Adipocyte (in vitro differentiated cells): Measurements from ENCODE around the gene ARHGAP12.
A peak's percentile ranks its signal among the peaks of the same experiment; 100 is the strongest.

Experiments
- DNase-seq: peaks from one replicate; pipeline ENCODE4 v3.0.0-alpha.2; 2015; ENCODE audit warnings: low read depth
- H3K27me3 ChIP-seq: replicated peaks from 2 replicates; pipeline ENCODE4 v1.7.0; 2013; ENCODE audit warnings: mild to moderate bottlenecking, low read length, moderate library complexity; ENCODE audit not compliant: control insufficient read depth, insufficient read depth
- H3K36me3 ChIP-seq: 2 replicates; pipeline ENCODE4 v1.7.0; 2013; ENCODE audit warnings: low read length, mild to moderate bottlenecking, moderate library complexity; ENCODE audit not compliant: control insufficient read depth, insufficient read depth, severe bottlenecking
- H3K4me1 ChIP-seq: 2 replicates; pipeline ENCODE4 v1.7.0; 2013; ENCODE audit warnings: mild to moderate bottlenecking, low read length, moderate library complexity; ENCODE audit not compliant: control insufficient read depth, insufficient read depth
- H3K4me3 ChIP-seq: 2 replicates; pipeline ENCODE4 v1.7.0; 2013; ENCODE audit warnings: mild to moderate bottlenecking, low read length, moderate library complexity
- H3K9ac ChIP-seq: 2 replicates; pipeline ENCODE4 v1.7.0; 2013; ENCODE audit warnings: mild to moderate bottlenecking, low read length, moderate library complexity
- H3K9me3 ChIP-seq: 2 replicates; pipeline ENCODE4 v1.7.0; 2013; ENCODE audit warnings: mild to moderate bottlenecking, low read length, moderate library complexity; ENCODE audit not compliant: control insufficient read depth

Gene ARHGAP12

DNA sequence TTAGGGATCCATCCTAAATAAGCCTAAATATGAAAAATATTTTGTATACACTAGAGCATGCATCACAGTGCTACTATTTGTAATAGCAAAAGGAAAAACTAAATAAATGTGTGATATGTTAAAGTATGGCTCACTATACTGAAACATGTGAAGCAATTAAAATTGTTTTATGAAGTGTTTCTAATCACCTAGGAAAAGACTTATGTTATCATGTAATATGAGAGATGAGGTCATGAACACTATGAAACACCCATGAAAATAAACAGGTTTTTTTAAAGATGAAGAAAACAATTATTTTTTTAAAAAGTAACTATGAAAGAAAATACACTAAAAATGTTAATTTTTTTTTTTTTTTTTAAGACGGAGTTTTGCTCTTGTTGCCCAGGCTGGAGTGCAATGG lies 16.8 kb upstream of the ARHGAP12 start:
- Histone ChIP-seq H3K9ac (no peak overlapping the region), H3K36me3 (no peaks in the 10 kb centered on the region), H3K27me3 (no peaks in the 10 kb centered on the region), H3K9me3 (no peaks in the 10 kb centered on the region), H3K4me1 (peaks cover 44% of the 10 kb centered on the region), H3K4me3 (no peak overlapping the region)
- DNase-seq: no peak

DNA sequence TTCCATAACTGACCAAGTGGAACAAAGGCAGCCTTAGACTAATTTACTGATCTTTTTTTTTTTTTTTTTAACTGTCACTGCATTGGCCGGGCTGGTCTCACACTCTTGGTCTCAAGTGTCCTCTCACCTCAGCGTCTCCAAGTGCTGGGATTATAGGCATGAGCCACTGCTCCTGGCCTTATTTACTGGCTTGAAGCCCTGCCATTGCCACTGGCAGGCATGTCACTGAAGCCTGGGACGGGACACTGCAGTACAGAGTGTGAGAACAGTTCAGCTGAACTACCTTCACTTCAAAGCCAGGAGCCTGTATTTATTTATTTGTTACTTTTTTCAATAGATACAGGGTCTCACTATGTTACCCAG lies 15.4 kb upstream of the ARHGAP12 start:
- Histone ChIP-seq H3K36me3 (no peaks in the 10 kb centered on the region), H3K9me3 (no peaks in the 10 kb centered on the region), H3K27me3 (no peaks in the 10 kb centered on the region), H3K9ac (no peak overlapping the region), H3K4me3 (no peak overlapping the region), H3K4me1 (peaks cover 52% of the 10 kb centered on the region)
- no peak for DNase-seq

DNA sequence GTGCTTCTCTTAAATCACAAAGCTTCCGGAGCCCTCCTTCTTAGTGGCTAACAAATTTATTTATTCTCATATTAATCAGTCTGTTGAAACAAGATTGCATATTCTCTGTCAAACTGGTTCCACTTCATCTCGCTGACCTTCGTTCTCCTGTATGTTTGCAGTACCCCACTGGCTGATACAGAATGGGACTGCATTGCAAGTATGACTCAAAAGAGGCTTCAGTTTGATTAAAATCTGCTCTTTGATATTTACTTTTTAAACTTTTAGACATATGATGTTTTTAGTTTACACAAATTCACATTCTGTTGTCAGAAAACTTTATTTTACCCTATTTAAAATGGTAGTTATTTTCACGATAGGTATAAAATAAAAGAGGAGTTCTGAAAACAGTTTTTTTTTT lies 14.3 kb upstream of the ARHGAP12 start:
- Histone ChIP-seq H3K27me3 (no peaks in the 10 kb centered on the region), H3K9me3 (no peaks in the 10 kb centered on the region), H3K9ac (no peak overlapping the region), H3K4me1 (peaks cover 41% of the 10 kb centered on the region), H3K36me3 (no peaks in the 10 kb centered on the region), H3K4me3 (no peak overlapping the region)
- no peak for DNase-seq

DNA sequence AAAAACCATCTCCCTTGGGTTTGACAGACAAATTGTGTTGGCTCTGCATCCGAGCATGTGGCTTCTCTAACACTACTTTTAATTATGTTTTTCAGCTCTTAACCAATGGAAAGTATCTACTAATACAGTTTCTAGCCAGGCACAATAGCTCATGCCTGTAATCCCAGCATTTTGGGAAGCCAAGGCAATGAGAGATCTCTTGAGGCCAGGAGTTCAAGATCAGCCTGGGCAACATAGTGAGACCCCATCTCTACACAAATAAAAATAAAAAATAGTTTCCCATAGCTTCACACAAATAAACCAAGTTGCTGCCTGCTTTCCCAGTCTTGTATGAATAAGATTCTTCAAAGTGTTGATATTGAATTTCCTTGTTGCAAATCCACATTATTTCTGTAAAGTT lies 13.8 kb upstream of the ARHGAP12 start:
- no peak overlapping the region for H3K4me3 ChIP-seq

DNA sequence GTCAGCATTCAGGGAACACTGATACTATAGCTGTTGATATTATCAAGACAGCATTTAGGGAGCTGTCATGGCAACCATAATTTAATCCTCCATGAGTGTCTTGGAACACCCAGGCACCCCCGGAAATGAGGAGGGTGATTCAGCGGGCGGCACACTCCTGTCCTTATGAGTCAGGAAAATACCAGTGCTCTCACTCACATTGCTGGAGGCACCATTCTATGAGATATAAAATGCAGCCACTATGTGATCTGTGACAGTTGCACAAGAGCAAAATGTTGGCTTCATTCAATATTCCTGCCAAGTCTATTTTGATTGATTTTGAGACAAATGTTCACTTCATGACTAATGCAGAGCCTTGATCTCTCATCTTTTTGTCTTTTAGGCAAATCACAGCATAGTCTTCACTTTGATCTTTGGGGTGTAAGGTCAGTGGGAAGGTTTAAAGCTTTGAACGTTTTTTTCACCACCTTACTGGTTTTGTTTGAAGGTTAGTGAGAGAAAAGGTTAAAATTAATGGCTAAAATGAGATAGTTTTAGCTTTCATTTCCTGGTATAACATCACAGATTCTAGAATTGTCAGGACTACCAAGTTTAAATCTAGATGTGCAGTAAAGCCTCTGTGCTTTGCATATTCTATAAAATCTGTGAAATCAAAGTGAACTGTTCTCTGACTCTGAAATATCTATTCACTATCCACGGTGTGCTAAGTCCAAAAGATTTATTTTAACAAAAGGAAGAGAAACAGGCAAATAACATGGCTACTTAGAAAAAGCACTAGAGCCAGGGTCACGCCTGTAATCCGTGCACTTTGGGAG lies 12.4 kb upstream of the ARHGAP12 start:
- H3K4me3 ChIP-seq: peak overlapping the region; percentile 30
- H3K9ac ChIP-seq: peak overlapping the region; percentile 1
- H3K4me1 ChIP-seq: peaks cover 42% of the 10 kb centered on the region
- no peaks in the 10 kb centered on the region for H3K27me3 ChIP-seq
- DNase-seq: peak; percentile 97
- no peaks in the 10 kb centered on the region for H3K9me3 ChIP-seq
- H3K36me3 ChIP-seq: no peaks in the 10 kb centered on the region

More for the DNA sequence above, 13.8 kb upstream of the ARHGAP12 start:
- H3K27me3 ChIP-seq: no peaks in the 10 kb centered on the region
- no peaks in the 10 kb centered on the region for H3K9me3 ChIP-seq
- DNase-seq: no peak
- peaks cover 41% of the 10 kb centered on the region for H3K4me1 ChIP-seq
- no peak overlapping the region for H3K9ac ChIP-seq
- no peaks in the 10 kb centered on the region for H3K36me3 ChIP-seq

DNA sequence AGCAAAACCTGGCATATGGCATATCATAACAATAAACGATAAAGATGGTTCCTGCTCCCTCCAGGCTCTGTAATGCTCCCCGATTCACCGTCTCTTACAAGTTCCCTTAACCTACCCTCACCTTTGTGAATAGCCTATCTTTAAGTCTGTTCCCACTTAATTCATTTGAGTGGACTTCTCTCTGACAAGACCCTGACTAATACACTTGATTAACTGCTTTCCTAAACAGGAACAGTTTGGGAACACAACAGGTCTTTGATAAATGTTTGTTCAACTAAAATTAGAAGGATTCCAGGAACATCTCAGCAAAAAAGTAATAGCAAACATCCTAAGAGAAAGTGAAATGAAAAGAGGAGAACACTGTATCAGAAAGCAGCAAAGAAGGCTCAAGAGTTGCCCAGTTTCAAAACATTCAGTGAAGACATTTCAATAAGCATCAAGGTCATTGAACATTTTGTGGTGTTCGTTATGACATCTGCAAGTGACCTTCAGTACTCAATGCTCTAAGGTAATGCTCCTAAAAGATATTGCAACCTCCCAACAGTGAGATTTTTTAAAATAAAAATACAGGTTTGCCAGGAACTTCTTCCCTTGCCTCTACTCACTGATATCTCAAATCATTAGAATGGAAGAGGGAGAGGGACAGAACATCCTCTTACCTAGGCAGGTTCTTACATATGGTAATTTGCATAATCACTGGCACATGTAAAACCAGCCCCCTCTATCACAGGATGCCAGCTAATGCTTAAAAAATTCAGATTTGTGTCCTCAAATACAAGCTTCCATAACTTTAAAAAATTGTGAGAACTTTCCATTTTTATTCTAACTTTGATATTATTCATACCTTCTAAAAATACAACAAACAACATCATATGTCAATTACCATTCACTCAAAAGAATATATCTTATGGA lies 11.4 kb upstream of the ARHGAP12 start:
- Histone ChIP-seq H3K4me3 (peak overlapping the region; percentile 4), H3K9ac (peak overlapping the region; percentile 1), H3K36me3 (no peaks in the 10 kb centered on the region), H3K4me1 (peaks cover 42% of the 10 kb centered on the region), H3K27me3 (no peaks in the 10 kb centered on the region), H3K9me3 (no peaks in the 10 kb centered on the region)
- DNase-seq: peak; percentile 37

DNA sequence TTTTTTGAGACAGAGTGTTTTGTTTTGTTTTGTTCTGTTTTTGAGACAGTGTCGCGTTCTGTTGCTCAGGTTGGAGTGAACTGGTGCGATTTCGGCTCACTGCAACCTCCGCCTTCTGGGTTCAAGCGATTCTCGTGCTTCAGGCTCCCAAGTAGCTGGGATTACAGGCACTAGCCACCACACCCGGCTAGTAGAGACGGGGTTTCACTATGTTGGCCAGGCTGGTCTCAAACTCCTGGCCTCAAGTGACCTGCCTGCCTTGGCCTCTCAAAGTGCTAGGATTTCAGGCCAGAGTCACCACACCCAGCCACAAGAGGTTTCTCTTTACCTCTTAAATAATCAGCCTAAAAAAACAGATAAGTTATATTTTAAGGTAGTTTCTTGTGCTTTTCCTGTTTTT lies 8.7 kb upstream of the ARHGAP12 start:
- H3K9me3 ChIP-seq: no peaks in the 10 kb centered on the region

DNA sequence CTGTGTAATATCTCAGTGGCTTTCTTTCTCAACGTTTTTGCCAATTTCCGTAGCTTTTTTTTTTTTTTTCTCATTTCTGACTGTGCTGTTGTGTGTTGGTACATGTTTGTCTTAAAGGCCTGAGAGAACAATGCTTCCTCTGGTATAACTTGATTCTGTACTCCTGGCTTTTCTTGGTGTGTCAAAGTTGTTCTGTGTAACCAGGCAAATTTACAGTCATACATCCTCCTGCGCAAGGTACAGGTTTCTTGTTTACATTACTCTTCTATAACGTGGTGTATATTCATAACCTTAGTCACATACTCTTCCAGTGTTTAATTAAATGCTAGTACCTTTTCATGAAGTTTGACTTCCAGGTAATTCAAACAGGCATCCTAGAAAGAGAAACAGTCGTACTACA lies 8.3 kb upstream of the ARHGAP12 start:
- Histone ChIP-seq H3K27me3 (no peaks in the 10 kb centered on the region), H3K9me3 (no peaks in the 10 kb centered on the region), H3K4me1 (peaks cover 34% of the 10 kb centered on the region), H3K36me3 (no peaks in the 10 kb centered on the region), H3K9ac (peak overlapping the region; percentile 74), H3K4me3 (peak overlapping the region; percentile 72)
- DNase-seq: no peak

More for the DNA sequence above, 8.7 kb upstream of the ARHGAP12 start:
- no peaks in the 10 kb centered on the region for H3K36me3 ChIP-seq
- H3K9ac ChIP-seq: peak overlapping the region; percentile 74
- H3K27me3 ChIP-seq: no peaks in the 10 kb centered on the region
- DNase-seq: no peak
- H3K4me3 ChIP-seq: peak overlapping the region; percentile 72
- peaks cover 34% of the 10 kb centered on the region for H3K4me1 ChIP-seq

DNA sequence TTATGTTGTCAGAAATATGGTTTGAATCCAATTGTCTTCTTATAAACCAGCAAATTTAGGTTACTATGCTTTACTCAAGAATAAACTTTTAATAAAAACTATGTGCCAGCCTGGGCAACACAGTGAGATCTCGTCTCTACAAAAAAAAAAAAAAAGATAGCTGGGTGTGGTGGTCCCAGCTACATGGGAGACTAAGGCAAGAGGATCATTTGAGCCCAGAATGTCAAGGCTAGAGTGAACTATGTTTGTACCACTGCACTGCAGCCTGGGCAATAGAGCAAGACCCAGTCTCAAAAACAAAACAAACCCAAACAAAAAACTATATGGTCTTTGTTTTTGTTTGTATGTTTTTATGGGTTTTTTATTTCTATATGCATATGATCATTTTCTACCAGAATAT lies 7.5 kb upstream of the ARHGAP12 start:
- no peaks in the 10 kb centered on the region for H3K36me3 ChIP-seq
- DNase-seq: no peak
- no peak overlapping the region for H3K4me3 ChIP-seq
- peaks cover 31% of the 10 kb centered on the region for H3K4me1 ChIP-seq
- H3K9me3 ChIP-seq: no peaks in the 10 kb centered on the region
- H3K9ac ChIP-seq: no peak overlapping the region
- H3K27me3 ChIP-seq: no peaks in the 10 kb centered on the region

DNA sequence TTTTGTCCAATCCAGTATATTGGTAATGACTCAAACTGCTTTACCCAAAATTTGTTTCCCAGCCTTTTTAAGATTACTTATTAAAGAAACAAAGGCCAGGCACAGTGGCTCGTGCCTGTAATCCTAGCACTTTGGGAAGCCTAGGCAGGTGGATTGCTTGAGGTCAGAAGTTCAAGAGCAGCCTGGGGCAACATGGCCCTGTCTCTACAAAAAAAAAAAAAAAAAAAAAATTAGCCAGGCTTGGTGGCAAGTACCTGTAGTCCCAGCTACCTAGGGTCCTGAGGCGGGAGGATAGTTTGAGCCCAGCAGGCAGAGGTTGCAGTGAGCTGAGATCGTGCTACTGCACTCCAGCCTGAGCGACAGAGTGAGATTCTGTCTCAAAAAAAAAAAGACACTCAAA lies 7.0 kb upstream of the ARHGAP12 start:
- DNase-seq: no peak
- H3K9ac ChIP-seq: no peak overlapping the region
- H3K27me3 ChIP-seq: no peaks in the 10 kb centered on the region

DNA sequence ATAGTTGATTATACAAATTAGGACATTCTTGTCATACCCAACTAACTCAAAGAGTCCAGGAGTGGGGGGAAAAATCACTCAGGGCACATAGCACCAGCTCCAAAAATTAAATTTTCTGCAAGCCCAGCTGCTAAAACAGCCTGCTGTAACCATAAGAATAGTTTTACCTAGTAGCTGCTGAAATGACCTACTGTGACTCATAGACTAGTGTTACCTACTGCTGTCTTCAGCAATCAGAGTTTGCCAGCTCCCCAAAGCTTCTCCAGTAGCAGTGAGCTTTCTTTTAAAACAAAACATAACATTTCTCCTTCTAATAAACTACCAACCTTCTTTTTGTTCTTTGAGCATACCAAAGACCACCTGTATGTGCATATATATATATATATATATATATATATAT lies 4.2 kb upstream of the ARHGAP12 start:
- H3K27me3 ChIP-seq: no peaks in the 10 kb centered on the region
- no peak overlapping the region for H3K4me3 ChIP-seq
- DNase-seq: no peak
- peaks cover 30% of the 10 kb centered on the region for H3K4me1 ChIP-seq
- H3K36me3 ChIP-seq: no peaks in the 10 kb centered on the region
- H3K9ac ChIP-seq: no peak overlapping the region
- H3K9me3 ChIP-seq: no peaks in the 10 kb centered on the region

More for the DNA sequence above, 7.0 kb upstream of the ARHGAP12 start:
- Histone ChIP-seq H3K9me3 (no peaks in the 10 kb centered on the region), H3K4me3 (no peak overlapping the region), H3K36me3 (no peaks in the 10 kb centered on the region), H3K4me1 (peaks cover 31% of the 10 kb centered on the region)
